GM10847 (cell line): ENCODE measurements around the gene CFAP61.

Experiments
- POLR2A ChIP-seq: IDR thresholded peaks from 2 replicates; pipeline ENCODE4 v1.6.1; 2011; ENCODE audit not compliant: insufficient read length; ENCODE audit errors: extremely low read depth

CFAP61 gene

DNA sequence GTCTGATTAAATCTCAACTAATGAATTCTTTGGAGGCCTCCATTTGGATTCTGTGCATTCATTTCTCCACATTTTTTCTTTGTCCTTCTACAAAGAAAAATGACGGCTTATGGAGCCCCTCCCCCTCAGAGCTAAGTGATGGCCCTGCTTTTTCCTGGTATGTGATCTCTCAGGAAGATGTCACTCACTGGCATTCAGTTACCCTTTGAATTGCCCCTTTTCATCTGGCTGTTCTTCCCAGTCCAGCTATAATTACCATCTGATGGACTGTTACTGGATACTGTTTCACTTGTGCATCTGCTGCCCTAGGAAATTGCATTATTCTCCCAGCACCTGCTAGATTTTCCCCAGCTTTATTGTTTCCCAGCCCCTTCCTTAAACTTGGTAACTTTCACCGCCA, 151.9 kb downstream of the CFAP61 start:
- no peak for TF ChIP-seq POLR2A

DNA sequence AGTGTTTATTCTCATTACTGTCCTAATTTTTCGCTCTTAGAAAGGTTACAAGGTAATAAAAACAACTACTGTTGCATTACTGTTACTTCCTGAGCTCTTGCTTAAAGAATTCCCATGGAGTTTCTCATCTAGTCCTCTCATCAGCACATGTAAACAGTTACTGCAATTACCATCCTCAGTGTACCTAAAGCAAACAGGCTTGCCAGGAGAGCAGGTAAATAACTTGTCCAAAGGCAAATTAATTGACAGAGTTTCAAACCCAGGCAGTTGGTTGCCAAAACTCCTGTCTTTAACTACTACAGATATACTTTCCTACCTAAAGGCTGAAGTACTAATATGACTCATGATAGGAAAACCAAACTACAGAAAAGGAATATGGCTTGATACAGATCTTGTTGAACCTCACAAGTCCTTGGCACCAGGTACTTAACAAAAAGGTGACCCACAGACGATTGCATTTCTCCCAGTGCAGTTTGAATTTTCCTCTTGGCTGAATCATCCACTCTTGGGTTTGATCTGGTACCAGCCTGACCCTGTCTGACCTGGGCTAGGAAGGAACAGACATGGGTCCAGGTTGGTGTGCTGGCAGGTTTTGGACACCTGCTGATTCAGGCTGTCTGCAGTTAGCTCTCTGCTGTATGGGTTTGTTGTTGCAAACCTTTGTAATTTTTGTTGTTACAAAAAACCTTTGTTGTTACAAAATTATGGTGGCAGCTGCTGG, 153.0 kb downstream of the CFAP61 start:
- TF ChIP-seq POLR2A, result no peak

DNA sequence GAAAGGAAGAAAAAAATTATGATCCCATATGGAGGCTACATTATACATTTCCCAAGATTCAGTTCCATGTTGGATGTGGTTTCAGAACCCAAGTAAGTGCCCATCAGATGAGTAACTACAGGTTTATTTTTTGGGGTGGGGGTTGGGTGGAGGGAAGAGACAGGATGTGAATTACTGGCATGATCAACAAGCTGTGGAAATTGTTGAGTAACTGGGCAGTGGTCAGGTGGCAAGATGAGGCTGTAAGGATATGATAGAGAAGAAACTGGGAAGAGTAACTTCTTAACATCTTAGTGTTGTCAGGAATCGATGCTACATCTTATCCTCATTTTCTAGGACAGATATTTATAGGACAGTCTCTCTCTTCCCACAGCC, 153.5 kb downstream of the CFAP61 start:
- no peak for TF ChIP-seq POLR2A

DNA sequence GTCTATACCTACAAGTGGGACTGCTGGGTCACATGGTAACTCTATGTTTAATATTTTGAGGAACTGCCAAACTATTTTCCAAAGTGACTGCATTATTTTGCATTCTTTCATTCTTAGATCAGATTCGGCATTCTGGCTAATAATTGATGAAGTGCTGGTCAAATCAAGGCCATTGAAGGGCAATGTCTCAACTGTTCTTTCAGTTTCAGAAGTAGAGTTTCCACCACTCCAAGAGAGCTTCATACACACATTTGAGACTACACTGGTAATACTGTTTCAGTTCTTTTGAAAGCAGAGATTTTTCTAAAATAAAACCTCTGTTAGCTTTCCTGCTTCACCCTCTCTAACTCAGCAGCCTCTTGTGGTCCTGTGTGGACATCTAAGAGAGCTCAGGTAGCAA, 154.5 kb downstream of the CFAP61 start:
- no peak for TF ChIP-seq POLR2A

DNA sequence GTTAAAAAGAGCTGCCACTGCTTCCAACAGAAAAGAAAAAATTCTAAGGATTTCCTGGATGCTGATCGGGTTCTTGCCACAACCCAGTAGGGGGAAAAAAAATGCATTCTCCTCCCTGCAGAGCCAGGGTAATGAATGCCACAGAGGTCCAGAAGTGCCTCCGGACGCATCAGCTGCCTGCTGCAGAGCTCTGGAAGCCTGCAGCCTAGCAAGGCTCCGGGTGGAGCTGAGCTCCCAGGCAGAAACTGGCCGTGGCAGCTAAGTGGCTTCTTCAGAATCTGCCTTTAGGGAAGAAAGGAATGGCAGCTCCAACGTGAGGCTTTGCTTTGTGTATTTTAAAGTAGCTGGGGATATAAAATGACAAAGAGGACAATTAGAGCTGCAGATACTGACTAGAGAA, 155.0 kb downstream of the CFAP61 start:
- TF ChIP-seq POLR2A, result no peak

DNA sequence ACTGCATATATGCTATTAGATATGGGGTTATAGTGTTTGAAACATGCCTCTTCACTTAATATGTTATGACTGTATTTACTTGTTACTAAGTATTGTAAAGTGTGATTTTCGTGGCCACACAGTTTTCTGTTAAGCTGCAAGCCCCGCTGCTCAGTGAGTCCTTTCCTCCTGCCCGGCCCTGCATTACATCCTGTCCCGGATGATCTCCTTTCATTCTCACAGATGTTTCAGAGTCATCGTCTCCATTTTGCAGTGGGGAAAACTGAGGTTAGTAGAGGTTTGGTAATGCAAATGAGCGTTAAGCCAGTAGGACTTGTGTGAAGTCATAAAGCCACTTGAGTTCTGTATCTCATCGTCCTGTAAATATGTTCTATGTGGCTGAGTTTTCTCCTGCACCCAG, 155.5 kb downstream of the CFAP61 start:
- no peak for TF ChIP-seq POLR2A

DNA sequence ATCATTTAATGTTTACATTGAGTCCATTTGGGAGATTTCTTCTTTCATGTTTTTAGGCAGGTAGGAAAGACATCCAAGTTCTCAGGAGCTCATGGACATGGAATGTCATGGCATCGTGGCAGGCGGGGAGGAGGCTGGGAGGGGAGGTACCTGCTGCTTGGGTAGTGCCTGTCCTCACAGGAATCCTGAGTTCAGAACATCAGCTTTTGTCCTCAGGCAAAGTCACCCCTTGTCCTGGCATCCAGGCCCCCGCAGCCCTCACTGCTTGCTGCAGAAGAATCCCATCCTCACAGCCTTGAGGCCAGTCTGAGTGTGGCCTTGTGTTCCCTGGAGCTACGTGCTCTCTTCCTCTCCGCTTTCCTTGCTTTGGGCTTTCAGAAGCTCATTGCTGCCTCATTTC, 157.4 kb downstream of the CFAP61 start:
- no peak for TF ChIP-seq POLR2A

DNA sequence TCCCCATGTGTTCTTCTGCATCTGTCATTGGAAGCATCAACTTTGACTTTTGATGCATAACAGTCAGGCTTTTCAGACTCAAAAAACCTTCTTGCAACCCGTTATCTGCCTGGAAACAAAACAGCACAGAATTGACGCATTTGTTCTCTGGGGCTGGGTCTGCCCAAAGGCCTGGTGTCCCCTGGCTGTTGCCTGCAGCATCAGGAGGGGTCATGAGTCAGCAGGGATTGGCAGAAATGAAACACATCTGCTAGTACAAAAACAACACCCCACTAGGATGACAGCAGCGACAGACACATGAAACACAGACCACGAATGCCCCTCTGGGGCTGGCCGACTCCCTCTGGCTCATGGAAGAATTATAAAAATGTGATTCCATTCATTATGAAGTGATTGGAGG, 158.0 kb downstream of the CFAP61 start:
- no peak for TF ChIP-seq POLR2A

DNA sequence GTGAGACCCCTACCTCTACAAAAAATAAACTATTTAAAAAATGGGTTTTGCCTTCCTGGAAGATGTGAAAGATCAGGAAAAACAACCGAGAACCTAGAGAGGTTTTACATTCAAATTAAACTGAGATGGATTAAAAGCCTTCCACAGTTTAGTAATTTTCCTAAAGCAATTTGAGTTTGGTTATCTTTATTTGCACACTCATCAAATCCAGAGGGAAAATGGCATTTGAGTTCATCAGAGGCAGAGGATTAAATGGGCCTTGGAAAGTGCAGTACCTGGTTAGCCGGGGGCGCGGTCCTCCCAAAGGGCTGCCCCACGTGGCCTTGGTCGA, 158.6 kb downstream of the CFAP61 start:
- no peak for TF ChIP-seq POLR2A

DNA sequence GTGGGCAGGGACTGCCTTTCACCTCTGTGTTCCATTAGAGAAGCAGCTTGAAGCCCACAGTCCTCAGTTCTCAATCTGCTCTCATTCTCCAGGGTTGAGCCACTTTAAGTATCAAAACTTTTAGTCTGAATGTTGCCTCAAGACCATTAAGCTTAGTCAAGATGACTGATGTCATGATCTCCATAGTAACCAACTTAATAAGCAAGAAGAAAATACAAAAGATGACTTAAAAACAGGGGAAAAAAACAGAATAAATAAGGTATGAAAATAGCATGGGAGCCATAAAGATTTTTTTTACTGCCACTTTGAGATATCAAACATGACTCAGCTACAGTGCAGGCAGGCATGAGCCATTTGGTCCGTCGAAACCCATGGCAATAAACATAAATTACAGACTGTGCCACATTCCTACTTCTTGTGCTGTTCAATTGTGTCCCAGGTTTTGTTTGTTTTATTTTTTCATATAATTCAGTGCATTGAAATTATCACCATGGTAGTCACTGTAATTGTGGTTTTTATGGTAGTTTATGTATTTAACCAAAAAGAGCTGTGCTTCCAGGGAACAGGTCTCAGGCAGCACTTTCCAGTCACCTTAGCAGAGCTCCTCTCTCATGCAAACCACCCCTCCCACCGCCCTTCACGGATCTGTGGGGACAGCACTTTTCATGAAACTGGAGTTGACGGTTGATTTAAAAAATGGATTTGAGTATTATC, 159.1 kb downstream of the CFAP61 start:
- no peak for TF ChIP-seq POLR2A

DNA sequence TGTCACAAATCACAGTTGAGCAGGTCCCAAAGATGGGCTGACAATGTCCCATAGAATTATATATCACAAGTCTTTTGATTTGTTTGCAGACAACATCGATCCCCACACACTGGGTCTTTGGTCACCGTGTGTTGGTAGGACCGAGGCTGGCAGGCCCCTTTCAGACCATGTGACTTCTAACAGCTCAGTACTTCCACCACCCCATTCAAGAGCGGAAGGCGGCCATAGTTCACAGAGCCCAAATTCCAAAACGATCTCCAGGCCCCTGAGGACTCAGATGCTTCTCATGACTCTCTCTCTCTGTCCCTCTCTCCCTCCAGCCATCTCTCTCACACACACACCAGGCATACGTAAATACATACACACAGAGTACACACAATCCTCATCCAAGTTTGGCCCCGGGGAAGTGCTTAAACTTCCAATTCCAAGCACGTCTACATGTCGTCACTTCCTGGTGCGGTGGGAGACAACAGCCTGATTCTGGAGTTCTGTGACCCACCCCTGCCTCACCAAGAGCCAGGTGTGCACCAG, 159.7 kb downstream of the CFAP61 start:
- no peak for TF ChIP-seq POLR2A

DNA sequence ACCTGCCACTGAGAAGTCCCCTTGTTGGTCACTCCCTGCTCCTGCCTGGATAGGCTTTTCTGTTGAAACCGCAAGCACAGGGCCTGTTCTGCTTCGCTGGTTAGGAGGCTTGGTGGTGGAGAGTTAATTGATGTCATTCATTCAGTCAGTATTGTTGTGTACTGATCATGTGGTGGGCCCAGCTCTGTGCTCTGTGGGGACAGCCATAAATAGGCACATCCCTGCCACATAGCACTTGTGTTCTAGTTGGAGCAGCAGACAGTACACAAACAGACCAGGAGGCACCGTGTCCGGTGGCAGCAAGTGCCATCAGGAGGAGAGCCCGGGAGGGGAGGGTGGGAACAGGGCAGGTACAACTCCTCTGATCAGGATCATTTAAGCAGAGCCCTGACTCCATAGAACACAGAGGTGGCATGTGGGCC, 160.4 kb downstream of the CFAP61 start:
- TF ChIP-seq POLR2A, result no peak

DNA sequence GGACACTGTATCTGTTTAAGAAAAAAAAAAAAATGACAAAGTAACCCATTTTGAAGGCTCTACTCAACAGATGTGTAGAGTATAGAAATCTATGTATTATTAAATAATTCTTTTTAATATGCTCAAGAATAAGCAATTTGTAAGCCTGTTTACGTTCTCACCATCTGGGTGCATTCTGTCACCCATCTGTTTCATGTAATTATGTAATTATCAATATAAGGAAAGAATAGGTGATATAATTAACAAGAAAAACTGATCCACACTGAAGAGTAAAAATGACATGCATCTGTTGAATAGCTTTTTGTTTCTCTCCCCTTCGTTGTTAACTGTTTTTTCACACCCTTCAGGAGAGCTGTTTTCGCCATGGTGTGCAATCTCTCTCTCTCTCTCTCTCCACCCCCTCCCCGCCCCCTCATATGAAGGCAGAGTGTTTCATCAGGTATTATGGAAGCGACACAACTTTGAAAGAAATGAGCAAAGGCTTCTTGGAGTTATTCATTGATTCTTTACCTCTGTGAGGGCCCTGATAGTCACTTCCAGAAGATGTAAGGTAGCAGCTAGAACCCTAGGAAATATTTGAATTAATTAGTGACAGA, 161.3 kb downstream of the CFAP61 start:
- TF ChIP-seq POLR2A, result no peak

DNA sequence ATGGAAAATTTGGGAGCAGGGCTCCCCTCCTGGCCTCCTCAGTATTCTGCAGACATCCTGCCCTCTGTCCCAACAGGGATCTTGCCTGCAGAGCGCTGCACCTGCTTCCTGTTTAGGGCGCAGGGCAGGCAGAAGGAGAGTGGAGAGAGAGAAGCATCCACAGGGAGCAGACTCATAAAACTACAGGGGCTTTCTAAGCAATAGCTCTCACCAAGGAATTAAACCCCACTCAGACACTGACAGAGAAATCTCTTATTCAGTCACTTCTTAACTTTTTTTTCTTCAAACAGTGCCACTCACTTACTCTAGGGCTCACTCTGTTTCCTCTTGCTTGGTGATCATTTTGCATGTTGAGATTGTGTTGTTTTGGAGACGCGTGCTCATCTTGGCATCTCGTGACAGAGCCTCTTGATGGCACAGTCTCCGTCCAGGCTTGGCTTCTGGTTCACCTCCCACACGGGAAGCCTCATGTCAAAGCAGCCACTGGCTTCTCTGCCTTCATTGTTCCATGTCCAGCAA, 162.5 kb downstream of the CFAP61 start:
- no peak for TF ChIP-seq POLR2A

DNA sequence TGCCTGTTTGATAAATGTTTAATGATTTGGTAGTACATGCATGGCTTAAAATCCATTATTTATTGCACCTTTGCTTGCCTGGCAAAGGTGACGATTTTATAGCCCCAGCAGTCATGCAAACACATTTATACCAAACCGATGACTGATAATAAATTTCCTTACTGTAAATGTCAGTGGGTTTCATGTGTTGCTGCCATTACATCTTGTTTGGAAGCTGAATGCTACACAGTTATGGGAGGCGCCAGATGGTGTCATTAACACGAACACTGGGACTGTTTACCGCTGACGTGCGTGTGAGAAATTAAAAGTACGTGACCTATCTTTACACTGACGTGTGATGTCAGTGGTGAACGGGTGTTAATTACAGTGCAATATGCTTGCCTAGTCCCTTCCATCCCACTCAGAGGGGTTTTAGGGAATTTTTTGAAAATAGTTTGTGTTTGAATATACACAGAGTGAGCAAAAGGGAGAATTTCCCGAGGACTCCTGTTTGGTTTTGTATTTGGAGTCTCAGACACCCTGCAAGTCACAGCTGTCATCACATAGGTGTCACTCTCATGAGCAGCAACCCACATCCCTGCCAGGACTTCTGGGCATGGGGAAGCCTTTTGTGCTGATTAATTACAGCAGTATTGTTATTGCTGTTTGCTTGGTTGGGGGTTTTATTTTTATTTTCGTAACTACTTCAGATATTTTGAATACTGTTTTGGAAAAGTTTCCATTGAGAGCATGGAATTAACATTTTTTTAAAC, 163.8 kb downstream of the CFAP61 start:
- no peak for TF ChIP-seq POLR2A
